Epithelial cell of esophagus (primary cell): ENCODE results near the gene ENPP1.

Experiments
- DNase-seq: peaks from one replicate; pipeline ENCODE4 v3.0.0; 2010; ENCODE audit warnings: low read depth
- H3K4me3 ChIP-seq: 2 replicates; pipeline ENCODE4 v1.5.1; 2011; ENCODE audit warnings: mild to moderate bottlenecking, low read length, control low read depth
- CTCF ChIP-seq: IDR thresholded peaks from 2 replicates; pipeline ENCODE4 v1.5.1; 2011; ENCODE audit warnings: low read depth, mild to moderate bottlenecking, low read length, control low read depth, inconsistent platforms; ENCODE audit not compliant: insufficient read depth; ENCODE audit errors: missing control alignments

The ENPP1 gene

GRCh38 chr6:131937703-131938631, 130.1 kb downstream of the ENPP1 start:
- H3K4me3 ChIP-seq = no peak overlapping the region

More at GRCh38 chr6:131937703-131938631, 130.1 kb downstream of the ENPP1 start:
- DNase-seq = peak; percentile 62
- no peak for TF ChIP-seq CTCF
